HK-2 (cell line): Measurements from ENCODE around the gene POMP.

ENCODE experiments used
- DNase-seq: peaks from one replicate; pipeline ENCODE4 v3.0.0-alpha.2; 2018; ENCODE audit not compliant: unreplicated experiment

Gene POMP

DNA sequence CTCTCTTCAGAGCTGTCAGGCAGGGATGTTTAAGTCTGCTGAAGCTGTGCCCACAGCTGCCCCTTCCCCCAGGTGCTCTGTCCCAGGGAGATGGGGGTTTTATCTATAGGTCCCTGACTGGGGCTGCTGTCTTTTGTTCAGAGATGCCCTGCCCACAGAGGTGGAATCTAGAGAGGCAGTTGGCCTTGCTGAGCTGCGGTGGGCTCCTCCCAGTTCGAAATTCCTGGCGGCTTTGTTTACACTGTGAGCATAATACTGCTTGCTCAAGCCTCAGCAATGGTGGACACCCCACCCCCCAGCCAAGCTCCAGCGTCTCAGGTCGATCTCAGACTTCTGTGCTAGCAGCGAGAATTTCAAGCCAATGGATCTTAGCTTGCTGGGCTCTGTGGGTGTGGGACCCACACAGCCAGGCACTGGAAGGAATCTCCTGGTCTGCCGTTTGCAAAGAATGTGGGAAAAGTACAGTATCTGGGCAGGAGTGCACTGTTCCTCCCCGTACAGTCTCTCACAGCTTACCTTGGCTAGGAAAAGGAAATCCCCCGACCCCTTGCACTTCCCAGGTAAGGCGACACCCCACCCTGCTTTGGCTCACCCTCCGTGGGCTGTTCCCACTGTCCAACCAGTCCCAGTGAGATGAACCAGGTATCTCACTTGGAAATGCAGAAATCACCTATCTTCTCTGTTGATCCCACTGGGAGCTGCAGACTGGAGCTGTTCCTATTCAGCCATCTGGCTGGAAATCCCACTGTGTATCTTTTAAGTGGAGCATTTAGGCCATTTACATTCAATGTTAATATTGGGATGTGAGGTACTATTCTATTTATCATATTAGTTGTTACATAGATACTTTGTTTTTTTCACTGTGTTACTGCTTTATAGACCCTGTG, 34.9 kb downstream of the POMP start:
- DNase-seq, result peak; percentile 17

DNA sequence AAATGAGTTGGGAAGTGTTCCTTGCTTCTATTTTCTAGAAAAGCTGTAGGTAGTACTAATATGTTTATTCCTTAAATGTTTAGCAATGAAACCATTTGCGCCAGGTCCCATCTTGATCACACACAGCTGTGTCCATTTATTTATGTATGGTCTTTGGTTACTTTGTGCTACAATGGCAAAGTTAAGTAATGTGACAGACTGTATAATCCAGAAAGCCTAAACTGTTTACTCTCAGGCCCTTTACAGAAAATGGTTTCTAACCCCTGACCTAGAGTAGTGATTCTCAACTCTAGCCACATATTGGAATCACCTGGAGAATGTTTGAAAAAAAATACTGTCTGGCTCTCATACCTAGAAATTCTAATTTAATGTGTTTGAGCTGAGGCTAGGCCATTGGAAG, 38.5 kb downstream of the POMP start:
- no peak for DNase-seq

DNA sequence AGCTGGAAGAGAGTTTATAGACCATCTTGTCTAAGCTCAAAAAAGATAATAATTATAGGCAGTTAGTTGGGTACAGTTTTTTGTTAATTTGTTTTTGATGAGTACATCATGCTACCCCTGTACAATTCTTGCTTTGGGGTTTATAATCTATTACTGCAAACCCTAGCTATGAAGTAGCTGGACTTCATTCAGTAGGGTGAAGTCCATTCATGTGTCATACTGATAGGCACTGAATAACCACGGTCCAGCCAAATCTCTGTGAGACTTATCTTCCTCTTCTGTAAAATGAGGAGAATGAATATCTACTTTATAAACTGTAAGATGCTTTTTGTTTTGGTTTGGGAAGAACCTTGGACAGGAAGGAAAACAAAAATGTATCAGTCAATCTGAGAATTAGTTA, 40.3 kb downstream of the POMP start:
- no peak for DNase-seq

DNA sequence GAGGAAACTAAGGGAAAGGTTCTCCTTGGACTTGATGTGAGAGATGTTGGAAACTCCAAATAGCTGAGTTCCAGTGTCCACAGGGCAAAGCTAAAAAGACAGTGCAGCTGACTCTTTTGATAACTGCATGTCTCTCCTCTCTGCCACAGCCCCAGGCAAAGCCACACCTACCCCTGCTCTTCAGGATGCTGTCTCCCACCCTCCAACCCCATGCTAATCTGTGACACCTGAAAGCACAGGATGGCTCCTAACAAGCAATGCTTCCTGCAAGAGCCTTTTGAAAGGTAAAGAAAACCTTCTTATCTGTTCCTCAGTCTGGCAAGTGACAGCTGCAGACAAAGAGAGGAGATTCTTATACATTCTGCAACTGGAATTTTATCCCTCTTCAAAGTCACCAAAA, 45.4 kb downstream of the POMP start:
- DNase-seq, result no peak

DNA sequence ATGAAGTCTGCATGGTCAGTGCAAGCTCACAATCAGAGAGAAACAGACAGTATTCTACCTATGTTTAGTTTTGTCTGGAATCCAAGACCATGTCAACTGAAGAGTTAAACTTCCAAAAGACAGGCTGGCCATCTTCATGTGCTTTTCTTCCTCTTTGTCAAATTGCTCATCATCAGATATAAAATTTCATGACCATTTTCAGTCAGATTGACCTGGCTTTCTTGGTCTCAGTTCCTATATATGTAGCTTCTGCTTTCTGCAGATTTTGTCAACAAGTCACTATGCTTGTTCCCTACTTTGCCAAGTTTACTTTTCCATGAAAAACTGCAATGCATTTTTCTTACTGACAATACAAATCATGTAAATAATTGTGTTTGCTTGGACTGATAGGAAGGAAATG, 46.0 kb downstream of the POMP start:
- no peak for DNase-seq

DNA sequence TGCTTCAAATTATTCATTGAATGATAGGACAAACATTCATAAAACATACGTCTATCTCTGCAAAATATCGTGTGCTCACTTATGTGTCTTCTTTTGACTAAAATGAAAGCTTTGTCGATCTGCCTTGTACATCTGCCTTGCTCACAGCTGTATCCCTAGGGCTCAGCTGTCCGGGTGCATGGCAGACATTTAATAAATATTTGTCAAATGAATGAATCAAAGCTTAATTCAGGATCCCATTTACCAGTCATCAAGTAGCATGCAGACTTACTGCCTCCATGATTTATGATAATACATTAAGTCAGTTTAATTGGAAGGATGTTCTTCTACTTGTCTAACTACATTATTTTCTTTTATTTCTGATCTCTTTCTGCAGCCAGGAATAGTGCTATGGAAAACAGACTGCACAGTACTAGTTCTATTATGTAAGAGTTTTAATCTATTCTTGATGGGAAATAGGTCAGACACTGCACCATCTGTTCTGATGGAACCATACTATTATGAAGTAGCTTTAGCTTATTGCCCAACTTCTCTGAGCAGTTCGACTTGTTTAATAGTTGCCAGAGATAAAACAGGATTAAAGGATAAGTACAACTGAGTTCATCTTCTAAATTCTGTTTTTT, 46.6 kb downstream of the POMP start:
- DNase-seq, result no peak

DNA sequence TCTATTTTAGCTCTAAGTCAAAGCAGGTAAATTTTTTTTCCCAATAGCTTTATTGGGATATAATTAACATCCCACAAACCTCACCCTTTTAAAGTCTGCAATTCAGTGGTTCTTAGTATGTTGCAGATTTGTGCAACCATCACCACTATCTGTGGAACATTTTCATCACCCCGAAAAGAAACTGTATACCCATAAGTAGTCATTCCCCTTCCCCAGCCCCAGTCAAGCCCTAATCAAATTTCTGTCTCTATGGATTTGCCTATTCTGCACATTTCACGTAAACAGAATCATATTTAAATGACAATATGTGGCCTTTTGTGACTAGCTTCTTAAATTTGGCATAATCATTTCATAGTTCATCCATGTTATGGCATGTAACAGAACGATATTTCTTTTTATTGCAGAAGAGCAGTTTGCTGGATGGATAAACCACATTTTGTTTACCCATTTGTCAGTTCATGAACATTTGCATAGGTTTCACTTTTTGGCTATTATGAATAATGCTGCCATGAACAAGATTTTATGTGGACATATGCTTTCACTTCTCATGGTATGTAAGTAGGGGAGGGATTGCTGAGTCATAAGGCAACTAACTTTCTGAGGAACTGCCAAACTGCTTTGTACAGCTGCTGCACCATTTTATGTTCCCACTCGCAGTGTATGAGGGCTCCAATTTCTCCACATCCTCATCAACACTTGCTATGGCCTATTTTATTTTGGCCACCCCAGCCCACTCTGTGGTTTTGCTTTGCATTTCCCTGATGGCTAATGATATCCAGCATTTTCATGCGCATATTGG, 48.9 kb downstream of the POMP start:
- no peak for DNase-seq

DNA sequence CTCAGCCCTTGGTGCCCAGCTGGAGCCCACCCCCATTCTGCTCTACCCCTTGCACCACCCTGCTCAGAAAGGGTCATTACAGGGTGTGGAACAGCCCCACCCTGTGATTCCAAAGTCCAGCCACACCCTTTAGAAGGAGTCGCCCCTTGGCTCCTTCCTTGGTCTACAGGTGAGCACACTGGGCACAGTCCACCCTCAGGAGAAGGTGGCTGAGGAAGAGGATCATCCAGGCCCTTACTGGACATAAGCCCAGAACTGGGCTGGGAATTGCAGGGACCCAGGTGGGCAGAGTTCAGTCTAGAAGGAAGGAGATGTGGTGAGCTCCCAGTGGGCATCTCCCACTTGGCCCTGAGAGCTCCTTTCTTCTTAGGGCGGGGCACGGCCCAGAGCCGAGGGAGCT, 51.2 kb downstream of the POMP start:
- no peak for DNase-seq

DNA sequence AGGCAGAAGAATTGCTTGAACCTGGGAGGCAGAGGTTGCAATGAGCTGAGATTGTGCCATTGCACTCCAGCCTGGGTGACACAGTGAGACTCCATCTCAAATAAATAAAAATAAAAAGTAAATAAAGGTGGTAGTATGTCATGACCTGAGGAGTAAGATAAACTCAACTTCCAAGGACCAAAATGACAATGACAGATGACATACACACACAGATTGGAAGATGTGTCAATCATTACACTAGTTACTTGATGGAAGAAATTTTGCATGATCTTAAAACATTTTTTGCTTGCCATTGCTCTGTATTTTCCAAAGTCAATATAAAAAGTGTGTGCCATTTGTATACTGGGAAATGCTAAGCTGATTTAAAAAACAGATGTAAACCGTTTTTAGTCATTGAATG, 55.7 kb downstream of the POMP start:
- no peak for DNase-seq

DNA sequence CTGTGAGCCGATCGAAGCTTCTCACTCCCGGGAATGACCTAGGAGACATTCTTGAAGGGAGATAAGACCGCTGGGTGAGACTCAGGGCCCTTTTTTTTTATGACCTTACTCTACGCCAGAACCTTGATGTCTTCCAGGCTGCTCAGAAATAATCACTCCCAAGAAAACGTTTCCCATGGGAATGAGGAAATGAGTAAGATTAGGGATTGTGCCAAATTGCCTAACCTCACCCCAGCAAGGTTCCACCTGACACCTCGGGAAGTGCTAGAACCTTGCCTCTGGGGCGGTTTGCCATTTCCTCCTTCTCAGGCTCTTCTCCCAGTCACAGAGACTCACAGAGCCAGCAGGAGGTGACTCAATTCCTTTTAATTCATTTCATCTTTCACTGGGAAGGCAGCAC, 57.6 kb downstream of the POMP start:
- no peak for DNase-seq

DNA sequence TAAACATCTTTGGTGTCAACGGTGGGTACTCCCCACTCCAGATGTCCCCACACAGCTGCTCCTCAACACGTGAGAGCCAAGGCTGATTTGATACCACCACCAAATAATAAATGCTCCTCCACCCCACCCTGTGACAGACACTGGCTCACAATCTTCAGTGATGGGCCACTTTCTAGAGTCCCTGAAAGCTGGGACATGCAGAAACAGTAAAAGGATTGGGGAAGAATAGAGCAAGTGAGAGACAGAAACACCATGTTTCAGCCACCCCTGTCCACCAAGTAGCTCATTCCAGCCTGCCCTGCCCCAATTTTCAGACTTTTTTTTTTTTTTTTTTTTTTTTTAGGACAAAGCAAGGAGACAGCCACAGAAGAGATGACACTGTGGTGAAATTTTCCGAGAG, 58.2 kb downstream of the POMP start:
- no peak for DNase-seq

DNA sequence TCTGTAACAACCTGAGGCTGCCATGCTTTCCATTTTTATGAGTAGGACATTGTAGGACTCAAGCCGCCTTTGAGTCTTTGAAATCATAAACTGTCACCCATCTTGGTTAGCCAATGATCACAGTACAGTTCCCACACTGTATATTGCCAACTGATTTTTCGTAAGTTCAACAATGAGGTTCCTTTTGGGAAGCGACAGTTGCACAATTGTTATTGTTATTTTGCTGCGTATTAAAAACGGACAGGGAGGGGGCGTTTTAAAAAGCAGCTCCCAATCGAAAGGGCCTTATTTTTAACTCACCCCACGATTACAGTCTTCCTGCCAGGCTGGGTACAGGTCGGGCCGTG, 59.2 kb downstream of the POMP start:
- no peak for DNase-seq

DNA sequence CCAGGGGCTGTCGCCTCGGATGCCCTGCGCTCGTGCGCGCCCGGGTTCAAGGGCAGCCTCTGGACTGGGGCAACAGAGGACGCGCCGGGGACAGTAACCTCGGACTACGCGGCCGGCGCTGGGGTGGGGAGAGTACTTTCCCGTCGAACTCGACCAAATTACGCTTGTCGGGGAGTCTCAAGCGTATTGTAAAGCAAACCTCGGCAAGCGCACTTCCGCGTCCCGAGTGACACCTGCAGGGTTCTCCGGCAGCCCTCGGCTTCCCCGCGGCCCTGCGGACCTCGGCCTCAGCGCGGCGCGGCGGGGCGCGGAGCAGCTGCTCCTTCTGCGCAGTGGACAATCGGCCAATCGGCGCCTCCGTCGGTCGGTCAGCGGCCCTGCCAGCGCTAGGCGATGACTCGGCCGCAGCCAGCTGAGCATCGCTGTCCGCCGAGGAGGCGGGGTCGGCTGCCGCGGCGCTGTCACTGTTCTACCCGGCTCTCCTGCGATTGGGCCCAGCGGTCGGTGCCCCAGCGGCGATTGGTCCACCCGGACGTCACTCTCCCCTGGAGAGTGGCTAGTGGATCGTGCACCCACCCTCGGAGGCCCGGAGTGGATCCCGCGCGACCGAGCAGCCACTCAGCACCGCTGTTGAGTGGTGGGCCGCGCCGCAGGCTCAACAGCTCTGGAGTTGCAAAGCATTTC, 59.8 kb downstream of the POMP start, which contains the start of gene SLC46A3:
Gene SLC46A3 (minus strand): TSS at position 428 of the 684 bp plus-strand sequence. CDS start 972 bp downstream, outside the sequence.
- peak; percentile 93 for DNase-seq

DNA sequence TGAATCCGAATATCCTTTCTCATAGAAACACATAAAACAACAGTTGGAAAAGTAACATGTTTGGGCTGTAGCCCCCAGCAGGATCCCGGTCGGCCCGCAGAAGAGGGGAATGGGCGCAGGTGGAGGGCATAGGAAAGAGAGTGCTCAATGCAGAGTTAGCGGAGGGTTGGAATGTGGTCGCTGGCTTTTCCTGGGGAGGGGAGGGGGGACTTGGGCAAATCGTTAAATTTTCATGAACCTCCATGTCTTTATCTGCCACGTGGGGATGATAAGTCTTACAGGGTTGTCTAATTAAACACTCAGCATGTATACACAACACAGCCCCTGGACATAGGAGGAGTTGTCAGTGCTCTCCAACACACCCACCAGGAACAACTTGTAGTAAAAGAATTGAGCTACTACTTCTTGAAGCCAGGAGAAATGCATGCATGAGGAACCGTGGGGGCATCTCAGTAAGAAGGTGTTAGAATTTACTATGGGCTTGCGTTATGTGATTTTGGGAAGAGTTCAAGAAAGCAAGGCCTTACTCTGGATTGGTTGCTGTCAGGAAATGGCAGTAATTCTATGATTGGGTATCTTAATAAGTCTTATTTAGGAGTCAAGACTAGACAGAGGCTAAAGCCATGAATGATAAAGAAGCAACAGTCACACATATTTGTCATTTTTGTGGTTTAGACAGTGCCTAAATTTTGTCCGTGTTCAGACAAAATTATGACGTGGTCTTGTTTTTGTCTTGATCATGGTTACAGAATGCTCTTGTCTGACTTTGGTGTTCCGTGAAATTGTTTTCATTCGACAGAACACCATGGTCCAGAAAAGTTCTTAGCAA, 60.5 kb downstream of the POMP start:
- DNase-seq, result no peak

DNA sequence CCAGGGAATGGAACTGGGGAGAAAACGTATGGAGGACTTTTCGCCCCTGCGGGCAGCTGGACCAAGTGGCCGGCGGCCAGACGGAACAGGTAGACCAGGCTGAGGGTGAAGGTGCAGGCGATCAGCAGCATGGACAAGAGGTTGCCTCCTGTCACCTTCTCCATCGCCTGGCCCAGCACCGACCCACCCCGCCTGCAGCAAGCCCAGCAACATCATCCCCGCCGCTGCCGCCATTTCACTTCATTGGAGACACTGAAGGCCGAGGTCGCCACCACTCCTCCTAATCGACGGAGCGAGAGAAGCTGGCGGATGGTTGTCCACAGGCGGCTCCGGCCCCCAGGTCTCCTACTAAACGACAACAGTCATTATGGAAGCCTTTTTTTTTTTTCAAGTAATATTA, 64.9 kb downstream of the POMP start:
- DNase-seq, result no peak

DNA sequence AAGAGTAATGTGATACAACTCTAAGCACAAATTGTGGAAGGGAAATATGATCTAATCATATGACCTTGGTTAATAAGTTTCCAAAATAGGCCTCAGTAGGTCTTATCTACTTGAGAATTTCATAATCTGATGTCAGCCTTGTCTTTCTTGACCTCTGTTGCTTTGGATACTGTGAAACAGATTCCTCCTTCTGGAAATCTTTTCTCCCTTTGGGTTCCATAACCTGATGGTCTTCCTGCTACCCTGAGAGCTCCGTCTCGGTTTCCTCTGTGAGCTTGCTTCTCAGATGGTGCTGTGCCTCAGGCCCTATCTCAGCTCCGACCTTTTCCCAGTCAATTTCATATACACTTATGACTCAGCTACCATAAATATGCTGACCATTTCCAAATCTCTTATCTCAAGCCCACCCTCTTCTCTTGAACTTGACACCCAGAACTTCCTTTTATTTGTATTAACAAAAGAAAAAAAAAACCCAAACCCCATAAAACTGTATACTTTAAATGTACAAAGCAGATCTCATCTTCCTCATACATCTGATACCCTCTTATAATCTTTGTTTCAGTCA, 66.2 kb downstream of the POMP start:
- DNase-seq, result no peak
